GF-D8 (cell line): ENCODE measurements around the gene NTN3.

Experiments
- DNase-seq: peaks from one replicate; lab custom pipeline; 2025; lab: John Stamatoyannopoulos, UW

NTN3 gene

GRCh38 chr16:2466667-2467527, 4.2 kb upstream of the NTN3 start:
- DNase-seq: no peak

- no peak for DNase-seq
These were observed 3.4 kb upstream of the NTN3 start for GRCh38 chr16:2467528-2468232.

- DNase-seq: no peak
These were observed 2.8 kb upstream of the NTN3 start for GRCh38 chr16:2468233-2468724.

GRCh38 chr16:2468725-2469398, 2.2 kb upstream of the NTN3 start:
- DNase-seq: peak; percentile 84

- no peak for DNase-seq
These were observed 1.5 kb upstream of the NTN3 start for GRCh38 chr16:2469399-2470233.

GRCh38 chr16:2470234-2470601, 879 bp upstream of the NTN3 start:
- no peak for DNase-seq

- DNase-seq: no peak
These were observed 488 bp upstream of the NTN3 start for GRCh38 chr16:2470603-2471015.

GRCh38 chr16:2471653-2472487, 773 bp downstream of the NTN3 start:
- no peak for DNase-seq

GRCh38 chr16:2472488-2472864, 1.4 kb downstream of the NTN3 start:
- DNase-seq: no peak

GRCh38 chr16:2472885-2473445, 1.9 kb downstream of the NTN3 start:
- no peak for DNase-seq

- DNase-seq: no peak
These were observed 2.4 kb downstream of the NTN3 start for GRCh38 chr16:2473446-2473926.

- DNase-seq: no peak
These were observed 3.1 kb downstream of the NTN3 start for GRCh38 chr16:2473999-2474876.

GRCh38 chr16:2474877-2475412, 3.8 kb downstream of the NTN3 start, which contains the start of gene TBC1D24:
TSS of gene TBC1D24 (plus strand) at chr16:2475127. CDS start at chr16:2496149, 21,022 bp downstream.
- peak; percentile 60 for DNase-seq

GRCh38 chr16:2475413-2476344, 4.6 kb downstream of the NTN3 start:
- DNase-seq: no peak

GRCh38 chr16:2476345-2476720, 5.2 kb downstream of the NTN3 start:
- DNase-seq: no peak

- no peak for DNase-seq
These were observed 5.6 kb downstream of the NTN3 start for GRCh38 chr16:2476741-2477140.

GRCh38 chr16:2477327-2477726, 6.2 kb downstream of the NTN3 start:
- DNase-seq: no peak

- DNase-seq: no peak
These were observed 7.2 kb downstream of the NTN3 start for GRCh38 chr16:2478279-2478678.
